SK-N-SH (cell line): ENCODE measurements around the gene HK2. TPM values are rescaled to one million over a fixed set of nuclear protein-coding genes. Genes with fewer than 3 reads are reported as not detected.

Source experiments
- CTCF ChIA-PET: fragments of 300-600, 350-600 bp; formaldehyde crosslinking; extraction: SDS; loops from one replicate; lab custom pipeline; 2021; lab: Yijun Ruan, JAX
- POLR2A ChIA-PET: fragments of 350-600 bp; sonication (Branson Sonifier 250); formaldehyde crosslinking; extraction: SDS; loops from one replicate; lab custom pipeline; 2020; ENCODE audit warnings: antibody characterized with exemption, inconsistent platforms; lab: Yijun Ruan, JAX
- DNase-seq: peaks from one replicate; pipeline ENCODE4 v3.0.0; 2012
- H2AFZ ChIP-seq: fragments of 200-600 bp; sonication (generic); 2 replicates; pipeline ENCODE4 v1.8.1; 2016; ENCODE audit warnings: antibody characterized with exemption, mild to moderate bottlenecking, low read depth
- H3F3A ChIP-seq: fragments of 200-600 bp; sonication (generic); replicated peaks from 2 replicates; pipeline ENCODE3; 2016; ENCODE audit warnings: antibody characterized with exemption, mild to moderate bottlenecking; ENCODE audit not compliant: insufficient read depth
- H3K27ac ChIP-seq, 2 experiments: fragments of 200-500 bp in 1 of 2; fragments of 200-600 bp in 1 of 2; sonication (Bioruptor generic) in 1 of 2; sonication (generic), shearing (Covaris generic) in 1 of 2; 2 replicates each; pipeline versions ENCODE4 v1.5.1 to v1.6.1; 2014 to 2016; ENCODE audit warnings: low read depth in 2 of 2, inconsistent platforms in 1 of 2, low read length in 1 of 2, mild to moderate bottlenecking in 1 of 2, mixed read lengths in 1 of 2
- H3K27me3 ChIP-seq: fragments of 200-600 bp; sonication (generic), shearing (Covaris generic); 2 replicates; pipeline ENCODE4 v1.6.1; 2016; ENCODE audit warnings: mixed run types; ENCODE audit not compliant: insufficient read depth
- H3K36me3 ChIP-seq, 2 experiments: fragments of 200-500 bp in 1 of 2; fragments of 200-600 bp in 1 of 2; sonication (Bioruptor generic) in 1 of 2; sonication (generic) in 1 of 2; replicated peaks in 1 of 2; 2 replicates each; pipeline versions ENCODE3 to v1.5.1; 2014 to 2016; ENCODE audit warnings: low read length in 1 of 2, mild to moderate bottlenecking in 1 of 2; ENCODE audit not compliant: insufficient read depth in 2 of 2, control insufficient read depth in 1 of 2
- H3K4me1 ChIP-seq, 2 experiments: fragments of 200-500 bp in 1 of 2; fragments of 200-600 bp in 1 of 2; sonication (Bioruptor generic) in 1 of 2; sonication (generic), shearing (Covaris generic) in 1 of 2; 2 replicates each; pipeline versions ENCODE4 v1.5.1 to v1.6.1; 2014 to 2016; ENCODE audit warnings: low read depth in 1 of 2, low read length in 1 of 2, mixed run types in 1 of 2; ENCODE audit not compliant: insufficient read depth in 2 of 2, control insufficient read depth in 1 of 2
- H3K4me2 ChIP-seq: fragments of 200-600 bp; sonication (generic), shearing (Covaris generic); 2 replicates; pipeline ENCODE4 v1.6.1; 2017; ENCODE audit warnings: mixed run types
- H3K4me3 ChIP-seq, 2 experiments: fragments of 200-500 bp in 1 of 2; fragments of 200-600 bp in 1 of 2; sonication (Bioruptor generic) in 1 of 2; sonication (generic), shearing (Covaris generic) in 1 of 2; 2 replicates each; pipeline versions ENCODE4 v1.5.1 to v1.8.1; 2014 to 2016; ENCODE audit warnings: low read depth in 2 of 2, inconsistent platforms in 1 of 2, low read length in 1 of 2, mild to moderate bottlenecking in 1 of 2, mixed read lengths in 1 of 2, moderate library complexity in 1 of 2
- H3K79me2 ChIP-seq: fragments of 200-600 bp; sonication (generic); 2 replicates; pipeline ENCODE4 v1.8.1; 2017; ENCODE audit warnings: mild to moderate bottlenecking; ENCODE audit not compliant: insufficient read depth
- H3K9ac ChIP-seq: fragments of 200-600 bp; sonication (generic); 2 replicates; pipeline ENCODE4 v1.6.1; 2017; ENCODE audit warnings: mixed run types
- H3K9me2 ChIP-seq: fragments of 200-600 bp; sonication (generic); 2 replicates; pipeline ENCODE4 v1.6.1; 2017; ENCODE audit warnings: mixed run types
- H3K9me3 ChIP-seq: fragments of 200-600 bp; sonication (generic); 2 replicates; pipeline ENCODE4 v1.6.1; 2017; ENCODE audit warnings: mixed run types, mild to moderate bottlenecking, moderate library complexity
- H4K20me1 ChIP-seq: fragments of 200-600 bp; sonication (generic); 2 replicates; pipeline ENCODE4 v1.6.1; 2017; ENCODE audit warnings: mild to moderate bottlenecking, mixed run types; ENCODE audit not compliant: insufficient read depth
- ELF1 ChIP-seq: IDR thresholded peaks from 2 replicates; pipeline ENCODE4 v1.4.0; 2012
- EZH2phosphoT487 ChIP-seq: fragments of 200-600 bp; sonication (generic); IDR thresholded peaks from 2 replicates; pipeline ENCODE4 v1.6.1; 2017; ENCODE audit warnings: low read depth, mixed run types, mild to moderate bottlenecking, antibody characterized with exemption, moderate library complexity, borderline replicate concordance
- FOSL2 ChIP-seq: IDR thresholded peaks from 2 replicates; pipeline ENCODE4 v1.4.0; 2012; ENCODE audit warnings: low read depth, mild to moderate bottlenecking, moderate library complexity, borderline replicate concordance
- FOXM1 ChIP-seq: IDR thresholded peaks from 2 replicates; pipeline ENCODE4 v1.4.0; 2012; ENCODE audit warnings: low read depth, mild to moderate bottlenecking
- MEF2A ChIP-seq: IDR thresholded peaks from 2 replicates; pipeline ENCODE4 v1.4.0; 2012; ENCODE audit warnings: low read depth, borderline replicate concordance
- POLR2AphosphoS5 ChIP-seq: IDR thresholded peaks from 2 replicates; pipeline ENCODE4 v1.6.1; 2012; ENCODE audit warnings: low read depth, low read length
- RCOR1 ChIP-seq: fragments of 150-350 bp; IDR thresholded peaks from 2 replicates; pipeline ENCODE4 v1.6.1; 2017; ENCODE audit warnings: antibody characterized with exemption, low read length
- RFX5 ChIP-seq: IDR thresholded peaks from 2 replicates; pipeline ENCODE4 v1.6.1; 2012; ENCODE audit warnings: mild to moderate bottlenecking, improper control_type of control experiment, low read length
- RXRA ChIP-seq: IDR thresholded peaks from 2 replicates; pipeline ENCODE4 v1.4.0; 2012; ENCODE audit warnings: low read depth, mild to moderate bottlenecking, borderline replicate concordance
- WGBS: methylation state at CpG from one replicate; pipeline ENCODE4 v1.1.6; 2017; ENCODE audit warnings: low lambda C conversion rate; 5-methylcytosine and 5-hydroxymethylcytosine counted together
- polyA plus RNA-seq, 3 experiments: library from polyadenylated mRNA; depleted of rRNA; stranded (reverse); fragments of >200 nt; gene quantifications; 2 replicates each; pipeline ENCODE4 v1.2.3, GENCODE V29; 2012
- TF ChIP-seq, protein P1 (sequence below): IDR thresholded peaks from 2 replicates; pipeline ENCODE4 v1.4.0; 2012; ENCODE audit warnings: low read depth
- TF ChIP-seq, protein P2 (sequence below): IDR thresholded peaks from 2 replicates; pipeline ENCODE4 v1.4.0; 2012; ENCODE audit warnings: low read depth, borderline replicate concordance
- TF ChIP-seq, protein P3 (sequence below): fragments of 200-600 bp; sonication (generic); IDR thresholded peaks from 2 replicates; pipeline ENCODE4 v1.6.1; 2017; ENCODE audit warnings: antibody characterized with exemption, mild to moderate bottlenecking, moderate library complexity
- TF ChIP-seq, protein P4 (sequence below): fragments of 150-350 bp; IDR thresholded peaks from 2 replicates; pipeline ENCODE4 v1.6.1; 2017; ENCODE audit warnings: antibody characterized with exemption, low read length, low read depth, borderline replicate concordance
- TF ChIP-seq, protein P5 (sequence below): IDR thresholded peaks from 2 replicates; pipeline ENCODE4 v1.4.0; 2012; ENCODE audit warnings: low read depth, borderline replicate concordance
- TF ChIP-seq, protein P6 (sequence below): IDR thresholded peaks from 2 replicates; pipeline ENCODE4; 2012

The HK2 gene
- polyA plus RNA-seq, 1 of the 3 experiments (the other 2 are of a cell fraction), result 13.5 TPM

- ChIA-PET CTCF (interaction anchor here (1.1 kb wide), 1 partner anchor 23 kb away, joined by 4 read pairs; no protein-coding TSS in a partner anchor), POLR2A (no interaction called here)
- Histone ChIP-seq H2AFZ (no peak overlapping the region), H3K27ac (no peak overlapping the region), H3K9ac (no peak overlapping the region), H3K9me2 (no peaks in the 10 kb centered on the region), H3K27me3 (no peaks in the 10 kb centered on the region), H3K79me2 (no peaks in the 10 kb centered on the region), H3K4me2 (no peak overlapping the region), H3F3A (no peaks in the 10 kb centered on the region), H3K4me1 (no peaks in the 10 kb centered on the region), H3K4me3 (no peak overlapping the region), H3K36me3 (no peaks in the 10 kb centered on the region), H3K9me3 (no peaks in the 10 kb centered on the region), H4K20me1 (no peaks in the 10 kb centered on the region)
- no peak for DNase-seq
- TF ChIP-seq ELF1 (no peak), MEF2A (no peak), EZH2phosphoT487 (no peak), RCOR1 (no peak), POLR2AphosphoS5 (no peak), RFX5 (no peak), FOXM1 (no peak), FOSL2 (no peak), RXRA (no peak)
- TF ChIP-seq, protein P1, sequence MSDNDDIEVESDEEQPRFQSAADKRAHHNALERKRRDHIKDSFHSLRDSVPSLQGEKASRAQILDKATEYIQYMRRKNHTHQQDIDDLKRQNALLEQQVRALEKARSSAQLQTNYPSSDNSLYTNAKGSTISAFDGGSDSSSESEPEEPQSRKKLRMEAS, result no peak
- TF ChIP-seq, protein P2, sequence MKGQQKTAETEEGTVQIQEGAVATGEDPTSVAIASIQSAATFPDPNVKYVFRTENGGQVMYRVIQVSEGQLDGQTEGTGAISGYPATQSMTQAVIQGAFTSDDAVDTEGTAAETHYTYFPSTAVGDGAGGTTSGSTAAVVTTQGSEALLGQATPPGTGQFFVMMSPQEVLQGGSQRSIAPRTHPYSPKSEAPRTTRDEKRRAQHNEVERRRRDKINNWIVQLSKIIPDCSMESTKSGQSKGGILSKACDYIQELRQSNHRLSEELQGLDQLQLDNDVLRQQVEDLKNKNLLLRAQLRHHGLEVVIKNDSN, result no peak
- TF ChIP-seq, protein P3, sequence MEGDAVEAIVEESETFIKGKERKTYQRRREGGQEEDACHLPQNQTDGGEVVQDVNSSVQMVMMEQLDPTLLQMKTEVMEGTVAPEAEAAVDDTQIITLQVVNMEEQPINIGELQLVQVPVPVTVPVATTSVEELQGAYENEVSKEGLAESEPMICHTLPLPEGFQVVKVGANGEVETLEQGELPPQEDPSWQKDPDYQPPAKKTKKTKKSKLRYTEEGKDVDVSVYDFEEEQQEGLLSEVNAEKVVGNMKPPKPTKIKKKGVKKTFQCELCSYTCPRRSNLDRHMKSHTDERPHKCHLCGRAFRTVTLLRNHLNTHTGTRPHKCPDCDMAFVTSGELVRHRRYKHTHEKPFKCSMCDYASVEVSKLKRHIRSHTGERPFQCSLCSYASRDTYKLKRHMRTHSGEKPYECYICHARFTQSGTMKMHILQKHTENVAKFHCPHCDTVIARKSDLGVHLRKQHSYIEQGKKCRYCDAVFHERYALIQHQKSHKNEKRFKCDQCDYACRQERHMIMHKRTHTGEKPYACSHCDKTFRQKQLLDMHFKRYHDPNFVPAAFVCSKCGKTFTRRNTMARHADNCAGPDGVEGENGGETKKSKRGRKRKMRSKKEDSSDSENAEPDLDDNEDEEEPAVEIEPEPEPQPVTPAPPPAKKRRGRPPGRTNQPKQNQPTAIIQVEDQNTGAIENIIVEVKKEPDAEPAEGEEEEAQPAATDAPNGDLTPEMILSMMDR, result no peak
- TF ChIP-seq, protein P4, sequence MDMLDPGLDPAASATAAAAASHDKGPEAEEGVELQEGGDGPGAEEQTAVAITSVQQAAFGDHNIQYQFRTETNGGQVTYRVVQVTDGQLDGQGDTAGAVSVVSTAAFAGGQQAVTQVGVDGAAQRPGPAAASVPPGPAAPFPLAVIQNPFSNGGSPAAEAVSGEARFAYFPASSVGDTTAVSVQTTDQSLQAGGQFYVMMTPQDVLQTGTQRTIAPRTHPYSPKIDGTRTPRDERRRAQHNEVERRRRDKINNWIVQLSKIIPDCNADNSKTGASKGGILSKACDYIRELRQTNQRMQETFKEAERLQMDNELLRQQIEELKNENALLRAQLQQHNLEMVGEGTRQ, result no peak
- TF ChIP-seq, protein P5, sequence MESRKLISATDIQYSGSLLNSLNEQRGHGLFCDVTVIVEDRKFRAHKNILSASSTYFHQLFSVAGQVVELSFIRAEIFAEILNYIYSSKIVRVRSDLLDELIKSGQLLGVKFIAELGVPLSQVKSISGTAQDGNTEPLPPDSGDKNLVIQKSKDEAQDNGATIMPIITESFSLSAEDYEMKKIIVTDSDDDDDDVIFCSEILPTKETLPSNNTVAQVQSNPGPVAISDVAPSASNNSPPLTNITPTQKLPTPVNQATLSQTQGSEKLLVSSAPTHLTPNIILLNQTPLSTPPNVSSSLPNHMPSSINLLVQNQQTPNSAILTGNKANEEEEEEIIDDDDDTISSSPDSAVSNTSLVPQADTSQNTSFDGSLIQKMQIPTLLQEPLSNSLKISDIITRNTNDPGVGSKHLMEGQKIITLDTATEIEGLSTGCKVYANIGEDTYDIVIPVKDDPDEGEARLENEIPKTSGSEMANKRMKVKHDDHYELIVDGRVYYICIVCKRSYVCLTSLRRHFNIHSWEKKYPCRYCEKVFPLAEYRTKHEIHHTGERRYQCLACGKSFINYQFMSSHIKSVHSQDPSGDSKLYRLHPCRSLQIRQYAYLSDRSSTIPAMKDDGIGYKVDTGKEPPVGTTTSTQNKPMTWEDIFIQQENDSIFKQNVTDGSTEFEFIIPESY, result no peak
- TF ChIP-seq, protein P6, sequence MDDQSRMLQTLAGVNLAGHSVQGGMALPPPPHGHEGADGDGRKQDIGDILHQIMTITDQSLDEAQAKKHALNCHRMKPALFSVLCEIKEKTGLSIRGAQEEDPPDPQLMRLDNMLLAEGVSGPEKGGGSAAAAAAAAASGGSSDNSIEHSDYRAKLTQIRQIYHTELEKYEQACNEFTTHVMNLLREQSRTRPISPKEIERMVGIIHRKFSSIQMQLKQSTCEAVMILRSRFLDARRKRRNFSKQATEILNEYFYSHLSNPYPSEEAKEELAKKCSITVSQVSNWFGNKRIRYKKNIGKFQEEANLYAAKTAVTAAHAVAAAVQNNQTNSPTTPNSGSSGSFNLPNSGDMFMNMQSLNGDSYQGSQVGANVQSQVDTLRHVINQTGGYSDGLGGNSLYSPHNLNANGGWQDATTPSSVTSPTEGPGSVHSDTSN, result no peak
- 69% methylated on average over 5 of the region's 5 CpGs for WGBS
These were observed 108.3 kb downstream of the HK2 start for GRCh38 chr2:74942263-74942662.

Other genes with a start within 250 kb of the HK2 start
- 0.02 and 0.03 TPM in 2 replicates for gene M1AP, start 185.8 kb upstream of the HK2 start, polyA plus RNA-seq (2012; rRNA removed)
- 17.3 and 19.1 TPM in 2 replicates for gene SEMA4F, start 179.9 kb upstream of the HK2 start, polyA plus RNA-seq (2012; rRNA removed)
- 34.2 and 42.1 TPM in 2 replicates for gene POLE4, start 124.5 kb downstream of the HK2 start, polyA plus RNA-seq (2012; rRNA removed)